PC-3 (cell line): ENCODE results near the gene EFR3B. TPM values are rescaled to one million over a fixed set of nuclear protein-coding genes. Genes with fewer than 3 reads are reported as not detected.

Source experiments
- ATAC-seq: fragments of 200-7000 bp; cut with Tn5 transposase; 2 replicates; pipeline ENCODE4 v1.9.1; 2020; ENCODE audit warnings: mild to moderate bottlenecking, moderate library complexity
- BruUV-seq: library from RNA; stranded (reverse); fragments of 400-500 nt; replicated peaks from 2 replicates; lab custom pipeline; 2021; lab: Mats Ljungman, UMichigan
- CTCF ChIA-PET: fragments of 300-600 bp; sonication (Branson Sonifier 250); formaldehyde crosslinking; loops from one replicate; lab custom pipeline; 2022; ENCODE audit warnings: antibody characterized with exemption; lab: Charles Lee
- POLR2A ChIA-PET: fragments of 300-600 bp; sonication (Branson Sonifier 250); formaldehyde crosslinking; loops from one replicate; lab custom pipeline; 2022; ENCODE audit warnings: antibody characterized with exemption; ENCODE audit not compliant: unreplicated experiment; lab: Charles Lee
- DNase-seq: peaks from one replicate; pipeline ENCODE4 v3.0.0-alpha.2; 2015
- H2AFZ ChIP-seq: fragments of 300-600 bp; sonication (generic); 2 replicates; pipeline ENCODE4 v1.6.0; 2016; ENCODE audit warnings: antibody characterized with exemption, low read length
- H3F3A ChIP-seq: fragments of 300-600 bp; sonication (generic); one replicate; pipeline ENCODE4 v1.6.0; 2017; ENCODE audit warnings: antibody characterized with exemption, low read length, control low read depth, mild to moderate bottlenecking; ENCODE audit not compliant: unreplicated experiment
- H3K27ac ChIP-seq: fragments of 300-600 bp; sonication (generic); 2 replicates; pipeline ENCODE4 v1.5.1; 2016; ENCODE audit warnings: mild to moderate bottlenecking, low read length
- H3K27me3 ChIP-seq: fragments of 300-600 bp; sonication (generic); 2 replicates; pipeline ENCODE4 v1.6.1; 2016; ENCODE audit warnings: low read length, mixed read lengths
- H3K36me3 ChIP-seq: fragments of 300-600 bp; sonication (generic); 2 replicates; pipeline ENCODE4 v1.6.1; 2016; ENCODE audit warnings: low read depth, mixed run types, low read length, mixed read lengths
- H3K4me1 ChIP-seq: fragments of 300-600 bp; sonication (generic); 2 replicates; pipeline ENCODE4 v1.5.1; 2016; ENCODE audit warnings: low read length; ENCODE audit not compliant: insufficient read depth
- H3K4me2 ChIP-seq: fragments of 300-600 bp; sonication (generic); 2 replicates; pipeline ENCODE4 v1.6.0; 2016; ENCODE audit warnings: low read length
- H3K4me3 ChIP-seq: fragments of 300-600 bp; sonication (generic); 2 replicates; pipeline ENCODE4 v1.5.1; 2016; ENCODE audit warnings: mild to moderate bottlenecking, low read length, mixed read lengths
- H3K79me2 ChIP-seq: fragments of 300-600 bp; sonication (generic); 2 replicates; pipeline ENCODE4 v1.6.1; 2017; ENCODE audit warnings: low read length, mixed read lengths
- H3K9ac ChIP-seq: fragments of 300-600 bp; sonication (generic); 2 replicates; pipeline ENCODE4 v1.6.0; 2016; ENCODE audit warnings: mild to moderate bottlenecking, low read length
- H3K9me2 ChIP-seq: fragments of 300-600 bp; sonication (generic); replicated peaks from 2 replicates; pipeline ENCODE4 v1.6.1; 2016; ENCODE audit warnings: mixed run types, low read length, mixed read lengths
- H3K9me3 ChIP-seq: fragments of 300-600 bp; sonication (generic); 2 replicates; pipeline ENCODE4 v1.6.1; 2016; ENCODE audit warnings: low read length, mixed read lengths
- H4K20me1 ChIP-seq: fragments of 300-600 bp; sonication (generic); 2 replicates; pipeline ENCODE4 v1.6.1; 2016; ENCODE audit warnings: low read length, mixed read lengths
- CTCF ChIP-seq: fragments of 300-600 bp; sonication (generic); conservative IDR thresholded peaks from 2 replicates; pipeline ENCODE4 v1.5.1; 2017; ENCODE audit warnings: antibody characterized with exemption, low read depth, mild to moderate bottlenecking, low read length
- EZH2 ChIP-seq: fragments of 300-600 bp; sonication (generic); IDR thresholded peaks from one replicate; pipeline ENCODE4 v1.6.1; 2017; ENCODE audit warnings: antibody characterized with exemption, mild to moderate bottlenecking, low read length; ENCODE audit not compliant: unreplicated experiment
- EZH2phosphoT487 ChIP-seq: fragments of 300-600 bp; sonication (generic); IDR thresholded peaks from 2 replicates; pipeline ENCODE4 v1.6.1; 2018; ENCODE audit warnings: mild to moderate bottlenecking, antibody characterized with exemption, low read length, borderline replicate concordance
- intact Hi-C: fragments of 100-400 bp; cut with micrococcal nuclease; formaldehyde crosslinking; loops from 2 replicates; pipeline ENCODE4 v1.9.0; 2023
- total RNA-seq: library from RNA; depleted of rRNA; stranded (reverse); fragments of >200 nt; gene quantifications from 2 replicates; pipeline ENCODE4 v1.2.3, GENCODE V29; 2014

EFR3B gene
- total RNA-seq, 1 experiment from 2014 or later: 4.6 TPM

GRCh38 chr2:25164561-25164960, 122.7 kb downstream of the EFR3B start:
- H3K36me3 ChIP-seq: no peaks in the 10 kb centered on the region
- no peaks in the 10 kb centered on the region for H3K79me2 ChIP-seq
- intact Hi-C loops: no loop called here
- H3K4me3 ChIP-seq: no peak overlapping the region
- no peak for DNase-seq
- CTCF ChIA-PET: interaction anchor here (0.7 kb wide), 1 partner anchor 198 kb away, joined by 3 read pairs; no protein-coding TSS in a partner anchor
- TF ChIP-seq EZH2: no peak
- H3K4me2 ChIP-seq: no peak overlapping the region
- ATAC-seq: no peak
- POLR2A ChIA-PET: no interaction called here
- H3K9ac ChIP-seq: no peak overlapping the region
- H4K20me1 ChIP-seq: no peaks in the 10 kb centered on the region
- H3F3A ChIP-seq: no peaks in the 10 kb centered on the region
- H3K27ac ChIP-seq: no peak overlapping the region
- H3K9me2 ChIP-seq: no peaks in the 10 kb centered on the region
- no TSS peak for BruUV-seq
- H3K27me3 ChIP-seq: peaks cover 28% of the 10 kb centered on the region
- H2AFZ ChIP-seq: no peak overlapping the region
- no peaks in the 10 kb centered on the region for H3K4me1 ChIP-seq
- H3K9me3 ChIP-seq: no peaks in the 10 kb centered on the region

- Histone ChIP-seq H2AFZ (peak overlapping the region; percentile 7; the same call in 1 of the 2 replicates), H3F3A (no peaks in the 10 kb centered on the region), H3K9me2 (no peaks in the 10 kb centered on the region), H3K36me3 (no peaks in the 10 kb centered on the region), H3K4me3 (no peak overlapping the region), H4K20me1 (no peaks in the 10 kb centered on the region), H3K9ac (no peak overlapping the region), H3K9me3 (no peaks in the 10 kb centered on the region), H3K4me2 (no peak overlapping the region), H3K79me2 (no peaks in the 10 kb centered on the region), H3K4me1 (no peaks in the 10 kb centered on the region), H3K27me3 (peaks cover 38% of the 10 kb centered on the region), H3K27ac (no peak overlapping the region)
- TF ChIP-seq EZH2 (no peak), CTCF (peak; percentile 60)
- BruUV-seq: no TSS peak
- DNase-seq (peak; percentile 53), ATAC-seq (peak; percentile 85)
- CTCF ChIA-PET: interaction anchor here (0.5 to 1.1 kb wide), 2 partner anchors 12 to 1189 kb away, joined by 5 to 10 read pairs; no protein-coding TSS in a partner anchor
- intact Hi-C loops: loop anchor here (1.0 kb wide), 1 partner anchor 30 kb away; no protein-coding TSS in a partner anchor
- POLR2A ChIA-PET: no interaction called here
These were observed 124.4 kb downstream of the EFR3B start for GRCh38 chr2:25165992-25166875.

- Histone ChIP-seq H3K79me2 (no peaks in the 10 kb centered on the region), H3K4me2 (peak within 1 kb of the TSS; percentile 80), H3F3A (no peaks in the 10 kb centered on the region), H3K4me1 (no peaks in the 10 kb centered on the region), H3K9me2 (no peaks in the 10 kb centered on the region), H3K9ac (no peak within 1 kb of the TSS), H3K27ac (no peak within 1 kb of the TSS), H3K27me3 (peaks cover 41% of the 10 kb centered on the region), H2AFZ (peak within 1 kb of the TSS; percentile 73), H3K4me3 (peak within 1 kb of the TSS; percentile 63), H3K36me3 (no peaks in the 10 kb centered on the region), H4K20me1 (no peaks in the 10 kb centered on the region), H3K9me3 (no peaks in the 10 kb centered on the region)
- DNase-seq (no peak), ATAC-seq (peak; percentile 33; the same call in 1 of the 2 replicates)
- ChIA-PET CTCF (no interaction called here), POLR2A (no interaction called here)
- no peak for TF ChIP-seq CTCF
- TF ChIP-seq EZH2: no peak
- no peak for TF ChIP-seq EZH2phosphoT487
- intact Hi-C loops: no loop called here
- no TSS peak for BruUV-seq
These were observed 126.6 kb downstream of the EFR3B start, which contains the start of gene POMC for GRCh38 chr2:25168256-25169072. Gene POMC (minus strand): TSS chr2:25168580. CDS start chr2:25164772, 3,808 bp downstream.
